GM20000 (cell line): ENCODE data around the gene F11.
"Not testable (repeated sequence)": the region's sequence is repeated elsewhere in the genome, so short reads cannot be mapped to it uniquely, and the experiment has no call there.

Experiments used
- DNase-seq: peaks from one replicate; pipeline ENCODE4 v3.0.0; 2012; ENCODE audit warnings: low spot score
- CTCF ChIP-seq: IDR thresholded peaks from 2 replicates; pipeline ENCODE4 v1.5.1; 2012; ENCODE audit warnings: mild to moderate bottlenecking, control low read depth; ENCODE audit errors: extremely low read depth, missing control alignments

The F11 gene

GRCh38 chr4:186241616-186242015, 24.4 kb upstream of the F11 start:
- TF ChIP-seq CTCF: no peak
- DNase-seq: no peak

DNA sequence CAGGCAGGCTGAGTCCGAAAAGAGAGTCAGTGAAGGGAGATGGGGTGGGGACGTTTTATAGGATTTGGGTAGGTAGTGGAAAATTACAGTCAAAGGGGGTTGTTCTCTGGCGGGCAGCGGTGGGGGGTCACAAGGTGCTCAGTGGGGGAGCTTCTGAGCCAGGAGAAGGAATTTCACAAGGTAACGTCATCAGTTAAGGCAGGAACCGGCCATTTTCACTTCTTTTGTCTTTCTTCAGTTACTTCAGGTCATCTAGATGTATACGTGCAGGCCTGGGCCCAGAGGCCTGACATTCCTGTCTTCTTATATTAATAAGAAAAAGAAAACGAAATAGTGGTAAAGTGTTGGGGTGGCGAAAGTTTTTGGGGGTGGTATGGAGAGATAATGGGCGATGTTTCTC, 24.0 kb upstream of the F11 start:
- not testable (repeated sequence) for DNase-seq

DNA sequence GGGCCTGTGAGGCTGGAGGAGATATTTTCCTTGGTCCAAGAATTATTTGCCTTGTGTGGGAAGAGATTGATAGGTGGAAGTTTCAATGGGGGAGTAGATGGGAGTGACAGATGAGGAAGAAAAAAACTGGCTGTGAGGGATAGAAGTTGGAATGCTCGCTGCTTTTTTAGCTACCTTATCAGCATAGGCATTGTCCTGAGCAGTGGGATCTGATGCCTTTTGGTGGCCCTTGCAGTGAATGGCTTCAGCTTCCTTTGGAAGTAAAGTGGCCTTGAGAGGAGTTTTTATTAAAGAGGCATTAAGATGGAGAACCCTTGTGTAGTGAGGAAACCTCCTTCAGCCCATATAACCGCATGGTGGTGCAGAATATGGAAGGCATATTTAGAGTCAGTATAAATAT, 22.7 kb upstream of the F11 start:
- no peak for TF ChIP-seq CTCF
- DNase-seq: no peak

GRCh38 chr4:186244835-186245234, 21.2 kb upstream of the F11 start:
- TF ChIP-seq CTCF: no peak
- DNase-seq: no peak

GRCh38 chr4:186247062-186247752, 18.8 kb upstream of the F11 start:
- not testable (repeated sequence) for DNase-seq

DNA sequence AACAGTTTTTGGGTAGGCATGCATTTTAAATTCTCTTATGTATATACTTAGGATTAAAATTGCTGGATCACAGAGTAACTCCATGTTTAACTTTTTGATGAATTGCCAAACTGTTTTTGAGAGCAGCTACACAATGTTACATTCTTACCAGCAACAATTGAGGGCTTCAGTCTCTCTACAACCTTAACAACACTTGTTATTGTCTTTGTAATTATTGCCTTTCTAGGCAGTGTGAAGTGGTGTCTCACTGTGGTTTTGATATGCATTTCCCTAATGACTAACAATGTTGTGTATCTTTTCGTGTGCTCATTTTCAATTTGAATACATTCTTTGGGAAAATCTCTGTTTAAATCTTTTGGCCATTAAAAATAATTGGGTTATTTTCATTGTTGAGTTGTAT, 17.3 kb upstream of the F11 start:
- no peak for DNase-seq
- TF ChIP-seq CTCF: no peak

GRCh38 chr4:186249785-186250754, 15.9 kb upstream of the F11 start:
- no peak for TF ChIP-seq CTCF
- DNase-seq: no peak

DNA sequence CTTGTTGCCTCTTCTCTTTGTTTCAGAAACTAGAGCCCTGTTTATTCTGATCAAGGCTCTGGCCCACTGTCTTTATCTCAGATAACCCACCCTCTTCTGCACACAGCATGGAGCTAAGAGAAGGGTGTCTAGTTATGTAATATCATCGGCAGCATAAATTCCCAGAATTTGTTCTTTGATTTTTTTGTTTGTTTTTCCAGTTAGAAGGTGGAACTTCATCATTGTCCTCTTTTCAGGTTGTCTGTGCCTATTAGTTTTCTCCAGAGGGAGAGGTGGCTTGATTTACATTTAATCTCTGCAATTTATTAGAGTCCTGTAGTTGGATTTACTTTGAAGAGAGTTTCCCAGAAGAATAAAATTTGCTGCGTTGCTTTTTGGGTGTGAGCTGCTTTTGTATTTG, 15.2 kb upstream of the F11 start:
- no peak for TF ChIP-seq CTCF
- DNase-seq: no peak
